Fibroblast of peridontal ligament (primary cell): Measurements from ENCODE around the gene CAPZA1.
"Not testable (repeated sequence)": the region's sequence is repeated elsewhere in the genome, so short reads cannot be mapped to it uniquely, and the experiment has no call there.

Experiments used
- DNase-seq: peaks from one replicate; pipeline ENCODE4 v3.0.0-alpha.2; 2010; ENCODE audit errors: extremely low read depth

The CAPZA1 gene

GRCh38 chr1:112626887-112627286, 7.3 kb downstream of the CAPZA1 start:
- no peak for DNase-seq

- no peak for DNase-seq
These were observed 8.9 kb downstream of the CAPZA1 start for GRCh38 chr1:112628516-112628915.

GRCh38 chr1:112629256-112629655, 9.6 kb downstream of the CAPZA1 start:
- no peak for DNase-seq

GRCh38 chr1:112633628-112634027, 14.0 kb downstream of the CAPZA1 start:
- DNase-seq = no peak

- no peak for DNase-seq
These were observed 14.7 kb downstream of the CAPZA1 start for GRCh38 chr1:112634367-112634766.

GRCh38 chr1:112636056-112636455, 16.4 kb downstream of the CAPZA1 start:
- no peak for DNase-seq

GRCh38 chr1:112636597-112637253, 17.1 kb downstream of the CAPZA1 start:
- DNase-seq = no peak

- DNase-seq = peak; percentile 53
These were observed 17.9 kb downstream of the CAPZA1 start for GRCh38 chr1:112637254-112638109.

- DNase-seq = no peak
These were observed 18.4 kb downstream of the CAPZA1 start for GRCh38 chr1:112638110-112638428.

GRCh38 chr1:112640437-112640836, 20.8 kb downstream of the CAPZA1 start:
- not testable (repeated sequence) for DNase-seq

- DNase-seq = no peak
These were observed 23.4 kb downstream of the CAPZA1 start for GRCh38 chr1:112643080-112643479.

- DNase-seq = no peak
These were observed 26.6 kb downstream of the CAPZA1 start for GRCh38 chr1:112646225-112646624.

- DNase-seq = no peak
These were observed 31.6 kb downstream of the CAPZA1 start for GRCh38 chr1:112651205-112651604.

- no peak for DNase-seq
These were observed 46.2 kb downstream of the CAPZA1 start for GRCh38 chr1:112665857-112666256.

- no peak for DNase-seq
These were observed 47.3 kb downstream of the CAPZA1 start for GRCh38 chr1:112666946-112667345.

GRCh38 chr1:112672009-112672408, 52.4 kb downstream of the CAPZA1 start:
- DNase-seq = no peak

GRCh38 chr1:112672842-112673241, 53.2 kb downstream of the CAPZA1 start:
- no peak for DNase-seq

GRCh38 chr1:112673592-112674439, 54.2 kb downstream of the CAPZA1 start:
- peak; percentile 82 for DNase-seq

- DNase-seq = peak; percentile 73
These were observed 54.9 kb downstream of the CAPZA1 start, which contains the start of gene MOV10 for GRCh38 chr1:112674440-112674985. Gene MOV10, plus strand, starts transcription at chr1:112674659. Its CDS starts 254 bp downstream, at chr1:112674913.

GRCh38 chr1:112674986-112675727, 55.5 kb downstream of the CAPZA1 start:
- DNase-seq = peak; percentile 17

- DNase-seq = peak; percentile 31
These were observed 56.2 kb downstream of the CAPZA1 start for GRCh38 chr1:112675728-112676381.
